H1 (cell line): ENCODE data around the gene CELA2A. TPM values are rescaled to one million over a fixed set of nuclear protein-coding genes. Genes with fewer than 3 reads are reported as not detected.

Source experiments
- CTCF ChIA-PET: fragments of 300-600 bp; sonication (Branson Sonifier 250); formaldehyde crosslinking; loops from one replicate; lab custom pipeline; 2021; ENCODE audit not compliant: partially characterized antibody; lab: Charles Lee
- POLR2A ChIA-PET: fragments of 300-600 bp; sonication (Branson Sonifier 250); formaldehyde crosslinking; loops from one replicate; lab custom pipeline; 2021; ENCODE audit warnings: inconsistent platforms; ENCODE audit not compliant: partially characterized antibody; lab: Charles Lee
- DNase-seq, 2 experiments: peaks; one replicate each; pipeline versions ENCODE4 v3.0.0 to v3.0.0-alpha.2; 2010 to 2022; ENCODE audit warnings: low spot score in 2 of 2, low read depth in 1 of 2, mixed read lengths in 1 of 2
- FAIRE-seq: peaks from 2 replicates; lab custom pipeline; 2011; peaks lifted over from hg19 to GRCh38; lab: Jason Lieb, UNC
- H2AFZ ChIP-seq: 2 replicates; pipeline ENCODE4 v1.8.1; 2012; ENCODE audit warnings: low read length, inconsistent platforms
- H2AK5ac ChIP-seq: 2 replicates; pipeline ENCODE4 v1.6.1; 2013; ENCODE audit warnings: low read depth, low read length
- H2BK120ac ChIP-seq: replicated peaks from 2 replicates; pipeline ENCODE3; 2013; ENCODE audit warnings: low read depth, low read length, inconsistent platforms
- H2BK12ac ChIP-seq: 2 replicates; pipeline ENCODE4 v1.6.1; 2013; ENCODE audit warnings: low read depth, low read length
- H2BK15ac ChIP-seq: 2 replicates; pipeline ENCODE4 v1.6.1; 2013; ENCODE audit warnings: low read length
- H2BK20ac ChIP-seq: 2 replicates; pipeline ENCODE4 v1.6.1; 2013; ENCODE audit warnings: low read length
- H2BK5ac ChIP-seq: 2 replicates; pipeline ENCODE4 v1.6.1; 2013; ENCODE audit warnings: low read depth, low read length
- H3K14ac ChIP-seq: 2 replicates; pipeline ENCODE4 v1.6.1; 2013; ENCODE audit warnings: inconsistent platforms; ENCODE audit not compliant: insufficient read length
- H3K18ac ChIP-seq: 2 replicates; pipeline ENCODE4 v1.6.1; 2013; ENCODE audit warnings: low read length; ENCODE audit errors: extremely low read depth
- H3K23ac ChIP-seq: 2 replicates; pipeline ENCODE4 v1.6.1; 2013; ENCODE audit warnings: inconsistent platforms; ENCODE audit not compliant: insufficient read length
- H3K23me2 ChIP-seq: 2 replicates; pipeline ENCODE4 v1.6.1; 2013; ENCODE audit warnings: low read depth, low read length
- H3K27ac ChIP-seq: 2 replicates; pipeline ENCODE4 v1.6.1; 2011; ENCODE audit warnings: low read depth, low read length, inconsistent platforms
- H3K27me3 ChIP-seq, 4 experiments: replicated peaks in 1 of 4; 1 replicate in 1 of 4; 2 replicates in 3 of 4; pipeline versions ENCODE4 v1.6.1 to v1.8.1; 2011 to 2013; ENCODE audit warnings: low read length in 3 of 4, mild to moderate bottlenecking in 3 of 4, inconsistent platforms in 2 of 4, mixed read lengths in 2 of 4, moderate library complexity in 1 of 4; ENCODE audit not compliant: control insufficient read depth in 3 of 4, insufficient read depth in 3 of 4; ENCODE audit errors: extremely low read depth in 1 of 4
- H3K36me3 ChIP-seq, 4 experiments: 2 replicates each; pipeline versions ENCODE4 v1.6.1 to v1.8.1; 2011 to 2013; ENCODE audit warnings: mild to moderate bottlenecking in 4 of 4, low read length in 3 of 4, moderate library complexity in 2 of 4, control low read depth in 1 of 4, inconsistent platforms in 1 of 4; ENCODE audit not compliant: insufficient read depth in 4 of 4, control insufficient read depth in 2 of 4
- H3K4ac ChIP-seq: replicated peaks from 2 replicates; pipeline ENCODE3; 2013; ENCODE audit warnings: low read length, low read depth, mixed read lengths, inconsistent platforms; ENCODE audit not compliant: insufficient read length
- H3K4me1 ChIP-seq, 4 experiments: replicated peaks in 1 of 4; 1 replicate in 1 of 4; 2 replicates in 3 of 4; pipeline versions ENCODE4 v1.6.1 to v1.8.1; 2011 to 2013; ENCODE audit warnings: low read length in 3 of 4, inconsistent platforms in 2 of 4, mixed read lengths in 1 of 4; ENCODE audit not compliant: insufficient read depth in 4 of 4, control insufficient read depth in 3 of 4
- H3K4me2 ChIP-seq, 2 experiments: 2 replicates each; pipeline versions ENCODE4 v1.6.1 to v1.8.1; 2011 to 2013; ENCODE audit warnings: low read depth in 2 of 2, low read length in 2 of 2, control low read depth in 1 of 2, inconsistent platforms in 1 of 2, mild to moderate bottlenecking in 1 of 2; ENCODE audit not compliant: insufficient read depth in 1 of 2
- H3K4me3 ChIP-seq, 4 experiments: fragments of 200-600, 300-600 bp in 1 of 4; sonication (generic), shearing (Covaris generic), sonication (Bioruptor Twin) in 1 of 4; 2 replicates each; pipeline versions ENCODE4 v1.5.1 to v1.8.1; 2011 to 2016; ENCODE audit warnings: low read length in 4 of 4, low read depth in 3 of 4, control low read depth in 2 of 4, inconsistent platforms in 2 of 4, mild to moderate bottlenecking in 2 of 4, mixed read lengths in 1 of 4, moderate library complexity in 1 of 4; ENCODE audit not compliant: insufficient read depth in 2 of 4; ENCODE audit errors: extremely low read depth in 1 of 4
- H3K56ac ChIP-seq: replicated peaks from 2 replicates; pipeline ENCODE3; 2013; ENCODE audit warnings: low read depth, mild to moderate bottlenecking, mixed read lengths, low read length, inconsistent platforms; ENCODE audit not compliant: insufficient read length
- H3K79me1 ChIP-seq: 2 replicates; pipeline ENCODE4 v1.6.1; 2013; ENCODE audit warnings: low read depth, low read length, control low read depth
- H3K79me2 ChIP-seq, 2 experiments: 2 replicates each; pipeline versions ENCODE4 v1.6.1 to v1.8.1; 2012 to 2013; ENCODE audit warnings: low read length in 2 of 2, mild to moderate bottlenecking in 2 of 2, inconsistent platforms in 1 of 2; ENCODE audit not compliant: insufficient read depth in 2 of 2, control insufficient read depth in 1 of 2
- H3K9ac ChIP-seq, 4 experiments: replicated peaks in 1 of 4; 1 replicate in 1 of 4; 2 replicates in 3 of 4; pipeline versions ENCODE4 v1.6.1 to v1.8.1; 2011 to 2013; ENCODE audit warnings: low read depth in 3 of 4, low read length in 3 of 4, control low read depth in 2 of 4, mild to moderate bottlenecking in 2 of 4, moderate library complexity in 2 of 4, inconsistent platforms in 1 of 4; ENCODE audit errors: extremely low read depth in 1 of 4
- H3K9me3 ChIP-seq, 2 experiments: 2 replicates each; pipeline versions ENCODE4 v1.6.1 to v1.8.1; 2012 to 2013; ENCODE audit warnings: mild to moderate bottlenecking in 2 of 2, moderate library complexity in 2 of 2, control low read depth in 1 of 2, inconsistent platforms in 1 of 2, low read depth in 1 of 2, low read length in 1 of 2, mixed read lengths in 1 of 2; ENCODE audit not compliant: insufficient read depth in 2 of 2
- H4K20me1 ChIP-seq, 2 experiments: replicated peaks in 1 of 2; 2 replicates each; pipeline versions ENCODE3 to v1.8.1; 2011 to 2013; ENCODE audit warnings: inconsistent platforms in 2 of 2, low read length in 2 of 2, mild to moderate bottlenecking in 1 of 2; ENCODE audit not compliant: insufficient read depth in 2 of 2, control insufficient read depth in 1 of 2
- H4K5ac ChIP-seq: 2 replicates; pipeline ENCODE4 v1.6.1; 2013; ENCODE audit warnings: low read length, low read depth, mixed read lengths, inconsistent platforms; ENCODE audit not compliant: insufficient read length
- H4K8ac ChIP-seq: 2 replicates; pipeline ENCODE4 v1.8.0; 2013; ENCODE audit warnings: mild to moderate bottlenecking, moderate library complexity, low read length, inconsistent platforms; ENCODE audit not compliant: insufficient read depth; ENCODE audit errors: extremely low read depth
- H4K91ac ChIP-seq: replicated peaks from 2 replicates; pipeline ENCODE3; 2013; ENCODE audit warnings: low read length, mixed read lengths, inconsistent platforms; ENCODE audit not compliant: insufficient read length
- EP300 ChIP-seq, 2 experiments: IDR thresholded peaks; 1 replicate in 1 of 2; 2 replicates in 1 of 2; pipeline ENCODE4 v1.6.1; 2011 to 2012; ENCODE audit warnings: low read depth in 2 of 2, low read length in 2 of 2, mild to moderate bottlenecking in 2 of 2, borderline replicate concordance in 1 of 2, inconsistent platforms in 1 of 2, moderate library complexity in 1 of 2
- SIRT6 ChIP-seq: IDR thresholded peaks from one replicate; pipeline ENCODE4 v1.7.1; 2012; ENCODE audit warnings: low read length, inconsistent platforms
- SP4 ChIP-seq: IDR thresholded peaks from 2 replicates; pipeline ENCODE4 v1.6.1; 2012; ENCODE audit warnings: low read length, inconsistent platforms
- WGBS, 2 experiments: shearing (Covaris generic) in 1 of 2; methylation state at CpG; one replicate each; pipeline versions ENCODE4 v1.1.6 to v1.1.7; 2013 to 2015; ENCODE audit warnings: low lambda C conversion rate in 2 of 2, mixed read lengths in 2 of 2, inconsistent platforms in 1 of 2, low coverage in 1 of 2, missing lambda C conversion rate in 1 of 2; ENCODE audit not compliant: insufficient replicate concordance in 2 of 2, insufficient coverage in 1 of 2, insufficient read length in 1 of 2; ENCODE audit errors: extremely low coverage in 1 of 2, missing lambda C conversion rate in 1 of 2; 5-methylcytosine and 5-hydroxymethylcytosine counted together
- polyA plus RNA-seq, 7 experiments: library from polyadenylated mRNA; depleted of rRNA in 3 of 7; stranded (reverse) in 5 of 7; unstranded in 2 of 7; fragments of >200 nt in 5 of 7; fragments of 200-250 nt in 2 of 7; gene quantifications; 1 replicate in 5 of 7; 2 replicates in 1 of 7; 4 replicates in 1 of 7; pipeline versions ENCODE4 v1.2.1 to v1.2.3, GENCODE V29; 2011 to 2013; ENCODE audit warnings: missing spikeins in 2 of 7, mixed read lengths in 2 of 7
- total RNA-seq: library from RNA; stranded (reverse); fragmentation: NEBNext Ultra II Directional; extraction: Animal tissue kit (Norgen Biotek cat#: 25700); gene quantifications from 2 replicates; pipeline ENCODE4 v1.2.1, GENCODE V29; 2021
- TF ChIP-seq, protein P1 (sequence below): IDR thresholded peaks from 2 replicates; pipeline ENCODE4 v1.6.1; 2012; ENCODE audit warnings: inconsistent platforms
- TF ChIP-seq, protein P2 (sequence below): IDR thresholded peaks from 2 replicates; pipeline ENCODE4 v1.6.1; 2012; ENCODE audit warnings: low read length, inconsistent platforms
- TF ChIP-seq, protein P3 (sequence below), 3 experiments: IDR thresholded peaks; 1 replicate in 2 of 3; 2 replicates in 1 of 3; pipeline versions ENCODE4 v1.5.1 to v1.6.1; 2011; ENCODE audit warnings: low read length in 3 of 3, mild to moderate bottlenecking in 3 of 3, inconsistent platforms in 2 of 3, low read depth in 1 of 3, moderate library complexity in 1 of 3; ENCODE audit not compliant: insufficient read depth in 1 of 3; ENCODE audit errors: control extremely low read depth in 1 of 3

CELA2A gene
- total and polyA plus RNA-seq, 2 of the 8 experiments (the other 6 are each of a cell fraction or from before 2014, with no cell fraction given) = not detected

DNA sequence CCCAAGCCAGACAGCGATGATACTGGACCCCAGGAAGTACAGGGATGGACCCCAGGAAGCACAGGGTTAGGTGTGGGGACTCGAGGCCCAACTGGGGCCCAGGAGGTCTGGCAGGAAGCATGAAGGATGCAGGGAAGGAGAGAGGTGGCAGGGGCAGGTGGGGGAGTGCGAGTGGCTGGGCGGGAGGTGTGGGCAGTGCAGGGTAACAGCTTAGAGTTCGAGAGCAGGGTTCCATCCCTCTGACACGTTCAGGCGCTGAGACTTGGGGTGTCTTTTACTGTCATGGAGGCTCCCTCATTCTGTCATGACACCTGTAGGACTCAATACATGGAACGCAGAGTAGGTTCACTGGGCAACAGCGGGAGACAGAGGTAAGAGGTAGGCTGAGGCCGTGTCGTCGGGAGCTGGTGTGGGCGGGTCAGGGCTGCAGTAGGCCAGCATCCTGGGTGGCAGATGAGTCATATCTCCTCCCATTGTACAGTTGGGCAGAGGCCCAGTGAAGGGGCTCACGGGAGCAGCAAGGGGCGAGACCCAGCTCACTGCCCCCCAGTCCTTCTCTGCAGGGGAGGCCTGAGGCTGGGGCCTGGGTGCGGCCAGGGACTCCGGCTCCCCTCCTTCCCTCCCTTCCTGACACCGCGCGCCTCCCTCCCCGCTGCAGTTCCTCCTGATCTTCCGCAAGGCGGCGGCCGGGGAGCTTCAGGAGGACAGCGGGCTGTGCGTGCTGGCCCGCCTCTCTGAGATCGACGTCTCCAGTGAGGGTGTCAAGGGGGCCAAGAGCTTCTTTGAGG, 29.8 kb upstream of the CELA2A start:
- Histone ChIP-seq H2BK12ac (no peak overlapping the region), H4K5ac (no peak overlapping the region), H3K18ac (no peak overlapping the region), H2BK15ac (0 out of 2 replicates have a peak overlapping the region, but pooled peaks have one; percentile 72), H4K20me1 (peaks cover 3 to 5% of the 10 kb centered on the region in 2 experiments), H3K79me1 (no peaks in the 10 kb centered on the region), H4K8ac (peak overlapping the region; percentile 95), H3K27ac (no peak overlapping the region), H3K9me3 (no peaks in the 10 kb centered on the region), H3K23ac (no peak overlapping the region), H3K56ac (no peak overlapping the region), H3K14ac (no peak overlapping the region), H2BK20ac (no peak overlapping the region), H3K23me2 (no peaks in the 10 kb centered on the region), H3K4me1 (peaks cover 0 to 7% (median 3%) of the 10 kb centered on the region in 4 experiments; a peak in 3 of 7 replicates), H3K79me2 (no peaks in the 10 kb centered on the region), H3K9ac (no peak overlapping the region), H3K27me3 (no peaks in the 10 kb centered on the region; a peak in 1 of 7 replicates), H3K4ac (no peak overlapping the region), H3K4me3 (no peak overlapping the region), H2AFZ (no peak overlapping the region), H2AK5ac (no peak overlapping the region), H3K4me2 (no peak overlapping the region), H4K91ac (peak overlapping the region; percentile 74), H2BK120ac (no peak overlapping the region), H3K36me3 (no peaks in the 10 kb centered on the region; a peak in 2 of 8 replicates), H2BK5ac (no peak overlapping the region)
- DNase-seq = peak in 1 of 2 experiments; percentile 67
- CTCF ChIA-PET = interaction anchor here (0.7 to 16.9 kb wide), 26 partner anchors 9 to 315 kb away, joined by 3 to 170 read pairs (median 3); no protein-coding TSS in a partner anchor
- POLR2A ChIA-PET = interaction anchor here (0.8 kb wide), 1 partner anchor 62 kb away, joined by 3 read pairs; no protein-coding TSS in a partner anchor
- FAIRE-seq = no peak
- 71% methylated on average over 30 of the region's 30 CpGs; no CpG with 5 or more reads in 1 of the 2 experiments for WGBS, 2 experiments
- TF ChIP-seq SIRT6 = no peak
- TF ChIP-seq, protein P1, sequence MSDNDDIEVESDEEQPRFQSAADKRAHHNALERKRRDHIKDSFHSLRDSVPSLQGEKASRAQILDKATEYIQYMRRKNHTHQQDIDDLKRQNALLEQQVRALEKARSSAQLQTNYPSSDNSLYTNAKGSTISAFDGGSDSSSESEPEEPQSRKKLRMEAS = no peak
- no peak for TF ChIP-seq SP4
- TF ChIP-seq, protein P2, sequence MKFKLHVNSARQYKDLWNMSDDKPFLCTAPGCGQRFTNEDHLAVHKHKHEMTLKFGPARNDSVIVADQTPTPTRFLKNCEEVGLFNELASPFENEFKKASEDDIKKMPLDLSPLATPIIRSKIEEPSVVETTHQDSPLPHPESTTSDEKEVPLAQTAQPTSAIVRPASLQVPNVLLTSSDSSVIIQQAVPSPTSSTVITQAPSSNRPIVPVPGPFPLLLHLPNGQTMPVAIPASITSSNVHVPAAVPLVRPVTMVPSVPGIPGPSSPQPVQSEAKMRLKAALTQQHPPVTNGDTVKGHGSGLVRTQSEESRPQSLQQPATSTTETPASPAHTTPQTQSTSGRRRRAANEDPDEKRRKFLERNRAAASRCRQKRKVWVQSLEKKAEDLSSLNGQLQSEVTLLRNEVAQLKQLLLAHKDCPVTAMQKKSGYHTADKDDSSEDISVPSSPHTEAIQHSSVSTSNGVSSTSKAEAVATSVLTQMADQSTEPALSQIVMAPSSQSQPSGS = no peak
- TF ChIP-seq, protein P3, sequence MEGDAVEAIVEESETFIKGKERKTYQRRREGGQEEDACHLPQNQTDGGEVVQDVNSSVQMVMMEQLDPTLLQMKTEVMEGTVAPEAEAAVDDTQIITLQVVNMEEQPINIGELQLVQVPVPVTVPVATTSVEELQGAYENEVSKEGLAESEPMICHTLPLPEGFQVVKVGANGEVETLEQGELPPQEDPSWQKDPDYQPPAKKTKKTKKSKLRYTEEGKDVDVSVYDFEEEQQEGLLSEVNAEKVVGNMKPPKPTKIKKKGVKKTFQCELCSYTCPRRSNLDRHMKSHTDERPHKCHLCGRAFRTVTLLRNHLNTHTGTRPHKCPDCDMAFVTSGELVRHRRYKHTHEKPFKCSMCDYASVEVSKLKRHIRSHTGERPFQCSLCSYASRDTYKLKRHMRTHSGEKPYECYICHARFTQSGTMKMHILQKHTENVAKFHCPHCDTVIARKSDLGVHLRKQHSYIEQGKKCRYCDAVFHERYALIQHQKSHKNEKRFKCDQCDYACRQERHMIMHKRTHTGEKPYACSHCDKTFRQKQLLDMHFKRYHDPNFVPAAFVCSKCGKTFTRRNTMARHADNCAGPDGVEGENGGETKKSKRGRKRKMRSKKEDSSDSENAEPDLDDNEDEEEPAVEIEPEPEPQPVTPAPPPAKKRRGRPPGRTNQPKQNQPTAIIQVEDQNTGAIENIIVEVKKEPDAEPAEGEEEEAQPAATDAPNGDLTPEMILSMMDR (IDR thresholded peaks at IDR 0.05; ENCODE audit: control extremely low read depth in 1 of 3, insufficient read depth in 1 of 3, low read depth in 1 of 3, low read length in 3 of 3) = peak; percentile 34 to 56 (median 47)
- no peak for TF ChIP-seq EP300 (IDR thresholded peaks at IDR 0.05; ENCODE audit: borderline replicate concordance in 1 of 2, low read depth in 2 of 2, low read length in 2 of 2)
